GDM1 (cell line): ENCODE data around the gene NPLOC4.
A peak's percentile ranks its signal among the peaks of the same experiment; 100 is the strongest.

Source experiments
- DNase-seq: peaks from one replicate; lab custom pipeline; 2025; lab: John Stamatoyannopoulos, UW

The NPLOC4 gene

DNA sequence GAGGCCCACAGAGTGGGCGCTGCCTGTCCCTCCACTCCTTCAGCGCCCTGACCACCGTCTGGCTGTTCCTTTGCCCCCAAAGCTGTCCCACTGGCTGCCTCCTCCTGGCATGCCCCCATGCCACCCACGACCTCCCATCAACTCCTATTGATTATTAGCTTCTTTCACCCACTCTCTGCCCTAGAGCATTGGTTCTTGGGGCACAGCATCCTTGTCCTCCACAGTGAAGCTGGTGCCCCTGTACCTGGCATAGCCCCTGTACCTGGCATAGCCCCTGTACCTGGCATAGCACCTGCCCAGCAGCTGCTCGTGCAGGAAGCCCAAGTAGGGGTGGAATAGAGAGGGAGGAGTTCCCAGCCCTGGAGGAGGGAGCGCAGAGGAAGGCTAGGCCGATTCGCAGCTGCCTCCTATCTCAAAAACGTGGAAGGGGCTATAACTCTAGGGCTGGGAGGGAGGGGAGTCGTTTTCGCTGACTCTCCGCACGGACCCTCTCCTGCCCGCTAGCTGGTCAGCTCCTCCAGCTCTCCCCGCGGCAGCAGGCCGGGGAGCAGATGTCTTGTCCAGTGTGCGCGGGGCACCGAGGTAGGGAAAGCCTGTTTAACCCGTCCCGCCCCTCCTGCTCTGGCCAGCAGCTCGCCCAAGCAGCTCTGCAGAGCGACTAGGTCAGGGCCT, 118.7 kb downstream of the NPLOC4 start:
- no peak for DNase-seq

DNA sequence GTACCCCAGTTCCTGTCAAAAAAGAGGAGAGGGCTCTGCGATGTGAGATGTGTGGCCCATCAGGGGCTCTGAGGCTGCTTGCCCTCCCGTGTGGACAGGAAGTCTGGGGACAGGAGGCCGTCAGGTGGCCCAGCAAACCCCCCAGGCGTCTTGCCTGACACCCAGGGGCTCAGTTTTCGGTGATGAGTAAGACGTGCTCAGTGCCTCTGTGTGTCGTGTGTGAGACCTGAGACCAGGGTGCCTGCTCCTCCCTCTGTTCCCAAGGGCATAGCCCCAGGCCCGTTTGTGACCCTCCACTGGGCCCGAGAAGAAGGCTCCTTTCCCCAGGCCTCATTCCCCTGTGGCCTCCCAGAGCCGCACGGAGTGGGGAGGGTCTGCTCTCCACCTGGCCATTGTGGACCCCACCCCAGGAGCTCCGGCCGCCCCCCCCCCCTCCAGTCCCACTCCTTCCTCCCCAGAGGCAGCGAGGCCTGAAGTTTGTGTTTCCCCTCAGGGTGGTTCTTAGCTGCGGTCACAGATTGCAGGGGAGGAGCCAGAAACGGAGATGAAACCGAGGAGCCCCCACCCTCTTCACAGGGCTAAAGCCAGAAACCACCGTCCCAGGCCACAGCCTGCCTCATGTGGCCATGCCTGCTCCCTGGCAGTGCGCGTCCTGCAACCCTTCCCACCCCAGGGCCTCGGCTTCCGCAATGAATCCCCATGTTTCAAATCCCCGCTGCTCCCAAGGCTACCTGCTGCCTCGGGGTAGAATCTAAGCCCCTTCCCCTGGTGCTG, 119.4 kb downstream of the NPLOC4 start:
- DNase-seq = no peak

DNA sequence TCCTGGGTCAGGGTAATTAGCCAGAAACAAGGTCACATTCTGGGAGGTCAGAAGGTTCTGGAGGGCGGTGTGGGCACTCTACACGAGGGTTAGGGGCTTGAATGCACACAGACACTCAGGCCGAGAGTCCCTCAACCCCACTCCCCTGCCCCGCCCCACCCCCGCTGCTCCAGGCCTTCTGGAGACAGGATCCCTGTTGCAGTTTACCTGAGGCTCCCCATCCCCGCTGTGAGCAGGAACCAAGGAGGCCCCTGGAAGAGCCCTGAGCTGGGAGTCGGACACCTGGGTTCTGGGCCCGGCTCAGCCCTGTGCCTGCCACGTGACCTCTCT, 119.9 kb downstream of the NPLOC4 start:
- no peak for DNase-seq

- no peak for DNase-seq
Observed at GRCh38 chr17:81516439-81516838, 120.5 kb downstream of the NPLOC4 start.

- no peak for DNase-seq
Observed at GRCh38 chr17:81515530-81516041, 121.3 kb downstream of the NPLOC4 start.

DNA sequence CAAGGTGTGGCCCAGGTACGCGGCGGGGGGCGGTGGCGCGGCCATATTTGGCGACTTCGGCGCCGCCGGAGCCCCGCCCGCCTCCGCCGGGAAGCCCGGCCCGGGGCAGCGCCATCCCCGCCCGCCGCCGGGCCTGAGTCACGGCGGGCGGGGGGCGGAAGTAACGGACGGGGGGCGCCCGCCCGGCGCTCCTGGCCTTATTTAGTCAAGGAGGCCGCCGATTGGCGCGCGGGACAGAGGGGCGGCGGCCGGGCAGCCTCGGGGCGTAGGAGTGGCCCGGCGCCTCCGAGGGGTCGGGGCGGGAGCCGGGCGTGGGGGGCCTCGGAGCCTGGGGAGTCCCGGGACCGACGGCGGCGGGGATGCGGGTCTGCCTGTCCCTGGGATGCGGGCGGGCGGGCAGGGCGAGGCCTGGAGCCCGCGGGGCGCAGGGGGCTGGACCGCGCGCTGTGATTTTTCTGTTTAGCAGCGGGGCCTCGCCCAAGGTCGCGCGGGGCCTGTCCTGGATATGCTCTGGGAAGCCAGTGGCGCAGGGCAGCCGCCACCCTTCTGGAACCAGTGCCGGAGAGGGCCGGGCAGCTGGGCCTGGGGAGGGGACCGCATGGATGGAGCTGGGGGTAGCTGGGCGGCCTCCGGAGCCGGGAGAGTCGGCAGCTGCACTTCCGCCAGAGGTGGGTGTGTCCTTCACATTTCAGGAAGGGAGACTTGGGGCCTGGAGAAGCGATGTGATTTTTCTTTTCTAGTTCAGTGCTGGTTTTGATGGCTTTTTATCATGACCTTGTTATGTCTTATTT, 122.0 kb downstream of the NPLOC4 start:
- peak; percentile 69 for DNase-seq

DNA sequence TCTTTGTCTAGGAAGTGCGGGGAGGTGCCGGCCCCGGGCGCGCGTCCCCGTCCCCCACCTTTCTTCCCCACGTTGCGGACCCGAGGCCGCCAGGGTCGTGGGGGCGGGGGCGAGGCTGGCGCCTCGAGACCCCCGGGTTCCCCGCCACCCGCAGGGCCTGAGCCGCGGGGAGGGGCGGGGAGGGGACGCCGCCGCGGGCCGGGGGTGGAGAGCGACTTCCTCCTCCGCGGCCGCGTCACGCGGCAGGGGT, 122.5 kb downstream of the NPLOC4 start:
- DNase-seq = no peak

GRCh38 chr17:81513753-81514488, 123.0 kb downstream of the NPLOC4 start:
- DNase-seq = peak; percentile 32

- DNase-seq = peak; percentile 52
Observed at GRCh38 chr17:81513372-81513752, 123.5 kb downstream of the NPLOC4 start.

- DNase-seq = peak; percentile 89
Observed at GRCh38 chr17:81512562-81513371, 124.1 kb downstream of the NPLOC4 start, which contains the start of gene ACTG1. ACTG1 (minus strand) TSS chr17:81512799; CDS start chr17:81512354, 445 bp downstream.

DNA sequence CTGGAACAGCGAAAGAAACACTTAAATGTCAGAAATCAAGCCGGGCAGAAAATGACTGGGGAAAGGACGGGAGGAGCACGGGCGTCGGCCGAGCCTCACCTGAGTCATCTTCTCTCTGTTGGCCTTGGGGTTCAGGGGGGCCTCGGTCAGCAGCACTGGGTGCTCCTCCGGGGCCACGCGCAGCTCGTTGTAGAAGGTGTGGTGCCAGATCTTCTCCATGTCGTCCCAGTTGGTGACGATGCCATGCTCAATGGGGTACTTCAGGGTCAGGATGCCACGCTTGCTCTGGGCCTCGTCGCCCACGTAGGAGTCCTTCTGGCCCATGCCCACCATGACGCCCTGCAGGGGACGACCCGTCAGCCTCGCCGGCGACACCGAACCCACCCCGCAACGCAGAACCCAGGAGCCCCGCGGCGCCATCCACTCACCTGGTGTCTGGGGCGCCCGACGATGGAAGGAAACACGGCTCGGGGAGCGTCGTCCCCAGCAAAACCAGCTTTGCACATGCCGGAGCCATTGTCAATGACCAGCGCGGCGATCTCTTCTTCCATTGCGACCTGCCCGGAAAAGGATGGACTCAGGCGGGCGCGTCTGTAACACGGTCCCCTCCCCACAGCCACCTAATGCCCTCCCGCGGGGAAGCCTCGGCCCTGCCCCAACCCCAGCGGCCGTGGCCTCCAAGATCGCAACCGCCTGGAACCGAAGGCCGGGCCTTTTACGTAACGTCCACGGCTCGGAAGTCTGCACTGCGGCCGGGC, 124.9 kb downstream of the NPLOC4 start:
- no peak for DNase-seq

GRCh38 chr17:81511554-81511803, 125.4 kb downstream of the NPLOC4 start:
- no peak for DNase-seq

GRCh38 chr17:81510785-81511553, 125.9 kb downstream of the NPLOC4 start:
- DNase-seq = no peak

GRCh38 chr17:81509972-81510784, 126.7 kb downstream of the NPLOC4 start:
- DNase-seq = no peak

- no peak for DNase-seq
Observed at GRCh38 chr17:81509207-81509971, 127.5 kb downstream of the NPLOC4 start.

DNA sequence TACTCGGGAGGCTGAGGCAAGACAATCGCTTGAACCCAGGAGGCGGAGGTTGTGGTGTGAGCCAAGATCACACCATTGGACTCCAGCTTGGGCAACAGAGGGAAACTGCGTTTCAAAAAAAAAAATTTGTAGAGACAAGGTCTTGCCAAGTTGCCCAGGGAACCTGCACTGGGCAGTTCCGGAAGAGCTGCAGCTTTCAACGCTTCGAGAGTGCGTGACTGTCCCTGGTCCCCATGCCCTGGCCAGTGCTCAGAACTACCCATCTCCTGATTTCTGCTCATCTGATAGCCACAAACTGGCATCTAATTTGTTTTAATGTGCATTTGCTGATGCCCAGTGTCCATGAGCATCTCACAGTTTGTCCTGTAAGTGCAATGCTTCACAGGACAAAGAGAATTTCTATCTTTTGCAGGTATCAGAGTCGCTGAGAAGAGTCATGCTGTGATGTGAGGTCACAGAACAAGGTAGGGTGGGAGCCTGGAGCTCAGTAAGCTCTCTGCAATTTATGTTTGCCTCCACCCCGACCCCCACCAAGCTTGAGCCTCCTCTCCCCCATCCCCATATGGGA, 128.2 kb downstream of the NPLOC4 start:
- no peak for DNase-seq
